Gastrocnemius medialis (tissue), 4 donors: ENCODE results near the gene LAMTOR1.

Experiments
- CTCF ChIP-seq, 5 experiments: fragments of 450-650 bp in 3 of 5; fragments of 200-600 bp in 2 of 5; sonication (generic) in 2 of 5; IDR thresholded peaks in 4 of 5; conservative IDR thresholded peaks in 1 of 5; 1 replicate in 4 of 5; 2 replicates in 1 of 5; pipeline ENCODE4 v1.5.1; 2016 to 2019; ENCODE audit warnings: antibody characterized with exemption in 5 of 5, mild to moderate bottlenecking in 3 of 5, moderate library complexity in 3 of 5
- POLR2A ChIP-seq, 2 donors: fragments of 450-650 bp; IDR thresholded peaks; one replicate each; pipeline ENCODE4 v1.6.1; 2017; ENCODE audit warnings: antibody characterized with exemption in 2 of 2, mild to moderate bottlenecking in 2 of 2, moderate library complexity in 2 of 2

GRCh38 chr11:72140661-72141060 lies 37.6 kb upstream of the LAMTOR1 start:
- TF ChIP-seq CTCF (IDR thresholded peaks at IDR 0.05 in 4 of 5, conservative IDR thresholded peaks at IDR 0.05 in 1 of 5) (no peak), POLR2A (IDR thresholded peaks at IDR 0.05) (no peak)
